ENCODE measurements around the gene C14orf93.

Gene C14orf93

GRCh38 chr14:23055621-23056144 lies 45.7 kb upstream of the C14orf93 start:
- H3K27ac ChIP-seq (ENCODE audit: low read depth, low read length) = no peak overlapping the region
- H3K27me3 ChIP-seq (ENCODE audit: control insufficient read depth, low read length) = peaks cover 6% of the 10 kb centered on the region; the same call in 1 of the 2 replicates
- TF ChIP-seq EZH2phosphoT487 (IDR thresholded peaks at IDR 0.05; ENCODE audit: borderline replicate concordance, low read length) (no peak), CTCF (IDR thresholded peaks at IDR 0.05; ENCODE audit: low read depth, low read length, poor library complexity, severe bottlenecking) (no peak)
- no peaks in the 10 kb centered on the region for H3K9me3 ChIP-seq (ENCODE audit: control insufficient read depth, insufficient read depth, low read length)
- peaks cover 17% of the 10 kb centered on the region for H3K36me3 ChIP-seq (ENCODE audit: control insufficient read depth, low read length)
- H3K79me2 ChIP-seq (ENCODE audit: control insufficient read depth, low read length) = no peaks in the 10 kb centered on the region
- no peak overlapping the region for H3K4me3 ChIP-seq (ENCODE audit: low read length)
- H3F3A ChIP-seq (ENCODE audit: control insufficient read depth, insufficient read depth) = peaks cover 22% of the 10 kb centered on the region
- H3K4me2 ChIP-seq (ENCODE audit: low read length) = peak overlapping the region; percentile 95; the same call in 1 of the 2 replicates
- H3K4me1 ChIP-seq (ENCODE audit: control insufficient read depth, low read length) = peaks cover 26% of the 10 kb centered on the region
- H4K20me1 ChIP-seq (ENCODE audit: control insufficient read depth, insufficient read depth, low read depth, low read length) = no peaks in the 10 kb centered on the region
- H3K9me2 ChIP-seq (replicated peaks; ENCODE audit: control insufficient read depth, low read length) = no peaks in the 10 kb centered on the region

- TF ChIP-seq EZH2phosphoT487 (IDR thresholded peaks at IDR 0.05; ENCODE audit: borderline replicate concordance, low read length) (no peak), CTCF (IDR thresholded peaks at IDR 0.05; ENCODE audit: low read depth, low read length, poor library complexity, severe bottlenecking) (no peak)
- Histone ChIP-seq H4K20me1 (ENCODE audit: control insufficient read depth, insufficient read depth, low read depth, low read length) (no peaks in the 10 kb centered on the region), H3K4me2 (ENCODE audit: low read length) (no peak overlapping the region), H3F3A (ENCODE audit: control insufficient read depth, insufficient read depth) (peaks cover 16% of the 10 kb centered on the region), H3K4me3 (ENCODE audit: low read length) (no peak overlapping the region), H3K36me3 (ENCODE audit: control insufficient read depth, low read length) (peaks cover 12% of the 10 kb centered on the region), H3K4me1 (ENCODE audit: control insufficient read depth, low read length) (peaks cover 25% of the 10 kb centered on the region), H3K27me3 (ENCODE audit: control insufficient read depth, low read length) (peaks cover 6% of the 10 kb centered on the region; the same call in 1 of the 2 replicates), H3K9me3 (ENCODE audit: control insufficient read depth, insufficient read depth, low read length) (no peaks in the 10 kb centered on the region), H3K79me2 (ENCODE audit: control insufficient read depth, low read length) (no peaks in the 10 kb centered on the region), H3K9me2 (replicated peaks; ENCODE audit: control insufficient read depth, low read length) (no peaks in the 10 kb centered on the region), H3K27ac (ENCODE audit: low read depth, low read length) (no peak overlapping the region)
These were observed 45.2 kb upstream of the C14orf93 start for GRCh38 chr14:23055147-23055550.

- no peaks in the 10 kb centered on the region for H4K20me1 ChIP-seq (ENCODE audit: control insufficient read depth, insufficient read depth, low read depth, low read length)
These were observed 44.3 kb upstream of the C14orf93 start for GRCh38 chr14:23054000-23054811.

More at GRCh38 chr14:23054000-23054811, 44.3 kb upstream of the C14orf93 start:
- Histone ChIP-seq H3K4me2 (ENCODE audit: low read length) (no peak overlapping the region), H3K4me3 (ENCODE audit: low read length) (no peak overlapping the region), H3K9me3 (ENCODE audit: control insufficient read depth, insufficient read depth, low read length) (no peaks in the 10 kb centered on the region), H3K79me2 (ENCODE audit: control insufficient read depth, low read length) (no peaks in the 10 kb centered on the region), H3K9me2 (replicated peaks; ENCODE audit: control insufficient read depth, low read length) (no peaks in the 10 kb centered on the region), H3K27me3 (ENCODE audit: control insufficient read depth, low read length) (peaks cover 6% of the 10 kb centered on the region; the same call in 1 of the 2 replicates), H3K4me1 (ENCODE audit: control insufficient read depth, low read length) (peaks cover 19% of the 10 kb centered on the region), H3F3A (ENCODE audit: control insufficient read depth, insufficient read depth) (peaks cover 11% of the 10 kb centered on the region), H3K36me3 (ENCODE audit: control insufficient read depth, low read length) (peaks cover 7% of the 10 kb centered on the region), H3K27ac (ENCODE audit: low read depth, low read length) (no peak overlapping the region)
- peak; percentile 70 for TF ChIP-seq CTCF (IDR thresholded peaks at IDR 0.05; ENCODE audit: low read depth, low read length, poor library complexity, severe bottlenecking)
- no peak for TF ChIP-seq EZH2phosphoT487 (IDR thresholded peaks at IDR 0.05; ENCODE audit: borderline replicate concordance, low read length)
